Kidney capillary endothelial cell (primary cell): ENCODE measurements around the gene CDH2.

Source experiments
- DNase-seq: peaks from one replicate; pipeline ENCODE4 v3.0.0-alpha.2; 2018; ENCODE audit warnings: low spot score

Gene CDH2

DNA sequence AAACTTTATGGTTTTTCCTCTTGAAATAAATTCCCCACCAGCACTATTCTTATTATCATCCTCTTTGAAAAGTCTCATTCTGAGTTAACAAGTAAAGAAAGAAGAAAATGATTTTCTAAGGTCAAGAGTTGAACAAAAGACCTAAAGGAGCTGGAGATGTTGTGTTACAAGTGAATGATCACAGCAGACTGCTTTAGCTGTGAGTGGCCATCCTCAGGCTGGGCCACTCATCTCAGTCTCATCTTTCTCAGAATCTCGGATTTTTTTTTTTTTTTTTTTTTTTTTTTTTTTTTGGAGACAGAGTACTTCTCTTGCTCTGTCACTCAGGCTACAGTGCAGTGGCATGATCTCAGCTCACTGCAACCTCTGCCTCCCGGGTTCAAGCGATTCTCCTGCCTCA lies 133.3 kb downstream of the CDH2 start:
- no peak for DNase-seq

DNA sequence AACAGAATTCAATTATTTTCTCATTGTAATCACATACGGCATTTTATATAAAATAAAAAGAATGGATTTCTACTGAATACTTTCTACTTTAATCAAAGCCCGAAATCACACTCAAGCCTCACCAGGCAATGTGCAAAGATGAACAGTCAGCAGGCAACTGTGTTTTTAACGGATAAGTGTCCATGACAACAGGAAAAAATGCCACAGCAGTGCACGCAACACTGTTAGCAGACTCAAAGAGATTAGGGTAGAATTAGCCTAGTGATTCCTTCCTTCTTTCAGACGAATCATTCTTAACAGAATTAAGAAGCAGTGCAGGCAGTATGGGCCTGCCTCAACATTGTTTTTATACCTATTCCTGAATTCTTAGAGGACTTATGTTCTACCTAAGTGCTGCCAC lies 135.6 kb downstream of the CDH2 start:
- DNase-seq = no peak

DNA sequence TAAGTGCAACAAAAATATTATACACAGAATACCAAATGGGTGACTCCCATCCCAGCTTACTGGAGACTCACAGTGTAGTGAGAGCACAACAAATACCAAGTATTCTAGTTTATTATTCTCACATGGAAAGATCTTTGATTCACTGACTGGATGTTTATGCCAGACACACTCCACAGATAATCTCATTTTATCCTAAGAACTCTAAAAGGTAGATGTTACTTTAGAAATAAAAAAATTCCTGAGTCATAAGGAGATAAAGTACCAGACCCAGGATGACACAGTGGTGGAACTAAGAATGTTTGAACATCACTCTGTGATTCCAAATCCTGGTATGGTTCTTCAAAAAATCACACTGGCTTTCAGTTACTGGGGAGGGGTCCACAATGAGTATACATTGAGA lies 136.2 kb downstream of the CDH2 start:
- no peak for DNase-seq

DNA sequence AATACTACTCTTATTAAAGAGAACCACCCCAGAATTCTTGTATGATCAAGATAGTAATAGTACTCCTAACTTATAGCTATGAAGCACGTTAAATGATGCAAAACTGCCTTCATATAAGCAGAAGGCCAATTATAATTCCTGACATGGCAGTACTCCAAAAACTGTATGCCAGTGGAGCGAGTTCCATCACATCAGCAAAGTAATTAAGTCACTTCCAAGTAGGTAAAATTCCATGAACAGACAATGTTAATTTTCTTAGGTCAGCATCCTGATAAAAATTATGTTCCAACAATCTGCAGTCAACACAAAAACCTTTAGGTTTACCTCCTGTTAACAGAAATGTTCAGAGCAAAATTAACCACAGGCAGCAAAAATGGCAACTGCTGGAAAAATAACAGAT lies 136.7 kb downstream of the CDH2 start:
- DNase-seq = no peak

DNA sequence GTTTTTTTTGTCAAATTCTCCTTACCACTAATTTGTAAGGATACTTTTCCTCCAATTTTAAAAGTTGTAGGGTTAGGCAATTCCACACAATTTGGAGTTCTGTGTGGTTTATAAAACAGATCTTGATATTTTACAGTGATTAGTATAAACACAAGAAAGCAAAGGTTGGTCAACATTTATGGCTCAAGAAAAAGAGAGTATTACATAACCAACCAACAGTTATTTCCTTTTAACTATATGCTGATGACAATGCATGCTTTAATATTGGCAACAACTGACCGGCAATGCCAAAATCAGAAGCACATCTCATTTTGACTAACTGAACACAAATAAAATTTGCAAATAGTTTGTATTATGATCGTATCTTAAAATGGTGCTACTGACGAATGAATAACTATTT lies 137.2 kb downstream of the CDH2 start:
- no peak for DNase-seq

DNA sequence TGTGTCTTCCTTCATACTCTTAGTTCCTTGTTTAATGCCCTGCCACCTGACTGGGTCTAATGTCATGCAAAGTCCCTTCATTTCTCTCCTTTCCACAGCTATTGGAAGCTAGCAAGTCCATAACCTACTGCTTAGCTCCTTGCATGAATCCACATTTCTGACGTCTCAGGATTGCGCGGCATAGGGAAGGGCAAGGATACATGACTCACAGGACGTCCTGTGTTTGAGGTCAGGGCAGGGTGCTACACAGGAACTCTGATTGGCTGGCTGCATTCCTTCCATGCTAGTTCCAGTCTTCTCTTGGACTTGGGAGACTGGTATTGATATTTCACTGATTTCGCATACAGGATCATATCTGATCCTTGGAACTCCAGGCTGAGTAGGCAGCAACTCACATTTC lies 137.9 kb downstream of the CDH2 start:
- peak; percentile 18 for DNase-seq

DNA sequence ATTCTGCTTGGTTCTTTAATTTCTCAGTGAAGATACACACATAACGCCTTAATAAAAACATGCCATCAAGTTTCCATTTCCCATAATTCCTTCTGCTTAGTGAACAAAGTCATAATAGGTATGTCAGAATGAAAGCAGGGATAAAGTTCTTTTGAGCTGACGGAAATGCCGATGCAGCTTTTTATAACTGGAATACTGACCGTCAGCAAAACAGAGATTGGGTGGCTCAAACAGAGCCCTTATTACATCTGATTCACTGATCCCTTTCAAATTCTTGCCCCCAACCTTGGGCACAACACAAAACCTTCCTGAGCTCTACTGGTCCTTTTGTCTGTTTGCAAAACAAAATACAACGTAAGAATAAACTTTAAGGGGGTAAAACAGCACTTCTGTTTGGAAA lies 140.4 kb downstream of the CDH2 start:
- DNase-seq = no peak

DNA sequence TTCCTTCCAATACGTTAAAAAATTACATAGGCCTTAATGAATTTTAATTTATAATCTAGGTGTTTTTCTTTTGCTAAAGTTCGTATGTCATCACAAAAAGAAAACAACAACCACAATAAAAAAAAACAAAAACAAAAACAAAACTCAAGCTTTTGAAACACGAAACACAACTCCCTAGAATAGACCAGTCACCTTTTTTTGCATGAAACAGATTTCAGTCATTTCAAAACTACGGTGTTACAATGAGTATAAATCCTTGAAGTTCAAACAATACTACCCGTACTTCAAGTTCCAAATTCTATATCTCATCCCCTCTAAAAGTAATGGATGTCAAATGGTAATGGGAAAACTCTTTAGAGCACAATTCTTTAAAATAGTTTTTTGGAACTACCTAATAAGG lies 142.4 kb downstream of the CDH2 start:
- DNase-seq = no peak

DNA sequence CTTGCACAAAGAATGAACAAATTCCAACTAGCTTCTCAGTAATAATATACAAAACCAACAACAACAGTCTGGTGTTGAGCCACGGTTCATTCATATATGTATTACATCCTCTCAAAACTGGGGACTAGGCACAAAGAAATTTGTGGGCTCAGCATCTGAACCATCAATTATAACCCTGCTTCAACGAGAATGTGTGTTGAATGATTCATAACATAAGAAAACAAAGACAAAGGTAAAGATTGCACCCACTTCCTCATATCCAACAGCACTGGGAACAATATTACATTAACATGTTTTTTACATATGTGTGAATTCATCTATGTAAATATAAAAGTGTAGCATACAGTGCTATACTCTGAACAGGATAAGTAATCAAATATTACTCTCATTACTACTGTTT lies 144.8 kb downstream of the CDH2 start:
- no peak for DNase-seq

DNA sequence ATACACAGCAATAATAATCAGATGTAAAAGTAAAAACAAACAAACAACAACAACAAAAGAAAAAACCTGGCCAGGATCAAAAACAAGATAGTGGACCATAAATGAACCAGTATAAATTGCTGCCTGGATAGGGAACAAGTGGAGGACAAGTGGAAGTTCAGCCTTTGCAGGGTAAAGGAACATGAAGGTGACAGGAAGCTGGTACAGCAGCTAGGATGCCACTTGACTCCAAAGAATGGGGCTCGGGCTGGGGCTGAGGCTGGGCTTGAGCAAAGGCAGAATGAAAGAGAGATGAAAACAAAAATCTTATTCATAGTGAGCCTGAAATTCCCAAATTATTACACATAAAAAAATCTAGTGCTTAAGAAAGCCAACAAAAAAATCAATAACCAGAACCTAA lies 146.5 kb downstream of the CDH2 start:
- DNase-seq = no peak

DNA sequence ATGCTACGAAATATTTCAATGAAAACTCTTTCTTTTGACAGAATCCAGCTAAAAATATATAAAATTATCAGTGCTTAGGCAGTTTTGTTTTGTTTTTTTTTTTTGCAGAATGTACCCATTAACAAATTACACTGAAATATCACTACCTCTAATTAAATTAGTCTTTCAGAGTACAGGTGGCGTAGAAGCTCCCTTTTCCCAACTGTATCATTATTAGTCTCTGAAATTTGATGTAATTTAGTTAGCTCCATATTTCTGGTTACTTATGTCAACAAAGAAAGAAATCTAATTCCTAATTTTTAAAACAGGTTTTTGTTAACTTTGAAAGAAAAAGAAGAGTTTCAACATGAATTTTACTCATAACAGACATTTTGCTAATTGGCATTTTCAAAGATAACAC lies 149.2 kb downstream of the CDH2 start:
- DNase-seq = no peak

DNA sequence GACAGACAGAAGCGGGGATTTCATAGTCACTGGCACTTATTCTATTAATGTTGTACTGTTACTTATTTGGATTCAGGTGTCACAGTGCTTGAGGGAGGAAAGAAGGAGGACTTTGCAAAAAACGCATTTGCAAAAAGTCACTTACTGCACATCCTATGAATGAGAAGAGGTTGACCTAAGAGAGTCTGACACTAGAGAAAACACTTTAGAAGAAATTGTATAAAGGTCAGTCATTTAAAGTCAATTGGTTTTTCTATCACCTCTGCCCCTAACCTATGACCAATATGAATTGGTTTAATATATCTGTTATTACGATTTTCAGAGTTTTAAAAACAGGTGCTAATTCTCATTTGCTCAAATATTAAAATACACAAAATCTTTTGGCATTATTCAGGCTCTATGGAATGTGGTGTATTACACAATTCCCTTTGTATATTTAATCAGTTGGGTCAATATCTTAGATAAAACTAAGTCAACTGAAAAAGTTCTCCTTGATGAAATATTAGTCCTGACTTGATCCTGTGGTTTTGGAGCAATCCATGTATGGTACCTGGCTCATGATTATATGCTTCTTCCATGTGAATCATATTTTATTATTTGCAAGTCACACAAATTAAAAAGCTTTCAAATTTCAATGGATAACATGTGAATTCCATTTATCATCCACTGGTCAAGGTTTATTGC lies 157.4 kb downstream of the CDH2 start:
- DNase-seq = no peak

DNA sequence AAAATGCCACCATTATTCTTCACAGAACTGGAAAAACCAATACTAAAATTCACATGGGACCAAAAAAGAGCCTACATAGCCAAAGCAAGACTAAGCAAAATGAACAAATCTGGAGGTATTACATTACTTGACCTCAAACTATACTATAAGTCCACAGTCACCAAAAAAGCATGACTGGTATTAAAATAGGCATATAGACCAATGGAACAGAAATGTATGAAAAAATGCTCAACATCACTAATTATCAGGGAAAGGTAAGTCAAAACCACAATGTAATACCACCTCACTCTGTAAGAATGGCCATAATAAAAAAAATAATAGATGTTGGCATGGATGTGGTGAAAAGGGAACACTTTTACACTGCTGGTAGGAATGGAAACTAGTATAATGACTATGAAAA lies 158.6 kb downstream of the CDH2 start:
- DNase-seq = no peak

DNA sequence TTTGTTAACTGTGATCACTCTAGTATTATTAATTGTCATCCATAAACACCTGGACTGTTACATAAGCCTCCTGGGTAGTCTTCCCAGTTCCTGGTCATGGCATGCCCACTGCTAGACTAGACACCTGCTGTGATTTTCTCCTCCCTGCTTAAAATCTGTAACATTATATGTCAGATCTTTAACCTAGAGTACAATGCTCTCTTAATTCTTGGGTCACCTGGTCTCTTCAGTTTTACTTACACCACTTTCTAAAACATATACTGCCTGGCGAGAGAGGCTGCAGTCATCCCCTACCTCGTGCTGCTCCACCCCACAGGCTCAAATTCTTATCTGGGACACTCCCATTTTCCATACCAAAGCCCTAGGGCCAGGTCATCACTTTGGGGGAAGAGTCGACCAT lies 161.3 kb downstream of the CDH2 start:
- DNase-seq = no peak

DNA sequence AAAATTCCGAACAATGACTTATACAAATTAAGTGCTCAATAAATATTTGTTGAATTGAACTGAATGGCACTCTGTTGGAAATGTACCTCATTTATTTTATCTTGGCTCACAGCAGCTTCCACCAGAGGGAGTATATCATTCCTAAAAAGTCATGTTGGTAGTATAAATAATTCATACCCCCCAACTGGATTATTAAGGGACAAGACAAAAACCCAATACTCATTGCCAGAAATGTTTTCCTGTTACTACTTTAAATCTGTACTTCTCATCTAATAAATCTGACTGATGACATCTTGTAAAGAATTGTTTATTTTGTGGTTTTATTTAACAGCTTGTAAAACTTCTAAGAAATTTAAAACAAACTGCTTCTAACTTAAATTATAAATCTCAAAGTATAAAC lies 163.9 kb downstream of the CDH2 start:
- no peak for DNase-seq

DNA sequence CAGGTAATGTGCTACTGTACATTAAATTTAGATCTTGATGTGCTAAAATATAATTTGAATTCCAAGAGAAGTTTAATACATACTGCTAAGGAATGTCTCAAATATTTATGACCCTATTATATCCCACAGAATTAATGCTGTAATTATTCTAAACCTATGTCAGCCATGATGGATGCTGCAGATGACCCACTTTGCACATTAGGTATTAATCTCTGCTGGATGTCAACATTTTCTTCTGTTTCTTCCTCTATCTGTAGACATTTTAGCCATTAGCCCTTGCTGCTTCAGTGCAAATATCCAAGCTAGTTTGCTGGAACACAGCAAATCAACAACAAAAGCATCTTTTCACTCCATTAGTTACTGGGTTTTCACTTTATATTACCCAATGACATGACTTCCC lies 164.6 kb downstream of the CDH2 start:
- no peak for DNase-seq

DNA sequence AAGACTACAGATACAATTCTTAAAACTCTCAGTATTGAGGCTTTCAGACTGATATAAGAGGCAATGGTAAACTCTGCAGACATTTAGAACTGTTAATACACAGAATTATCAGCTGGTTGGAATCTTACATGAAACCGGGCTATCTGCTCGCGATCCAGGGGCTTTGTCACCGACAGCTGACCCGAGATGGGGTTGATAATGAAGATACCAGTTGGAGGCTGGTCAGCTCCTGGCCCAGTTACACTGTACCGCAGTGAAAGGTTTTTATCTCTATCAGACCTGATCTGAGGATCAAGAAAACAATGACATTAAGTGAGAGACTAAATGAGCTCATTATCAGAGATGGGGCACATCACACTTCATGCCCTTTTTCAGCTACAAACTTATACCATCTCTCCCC lies 167.3 kb downstream of the CDH2 start:
- no peak for DNase-seq

DNA sequence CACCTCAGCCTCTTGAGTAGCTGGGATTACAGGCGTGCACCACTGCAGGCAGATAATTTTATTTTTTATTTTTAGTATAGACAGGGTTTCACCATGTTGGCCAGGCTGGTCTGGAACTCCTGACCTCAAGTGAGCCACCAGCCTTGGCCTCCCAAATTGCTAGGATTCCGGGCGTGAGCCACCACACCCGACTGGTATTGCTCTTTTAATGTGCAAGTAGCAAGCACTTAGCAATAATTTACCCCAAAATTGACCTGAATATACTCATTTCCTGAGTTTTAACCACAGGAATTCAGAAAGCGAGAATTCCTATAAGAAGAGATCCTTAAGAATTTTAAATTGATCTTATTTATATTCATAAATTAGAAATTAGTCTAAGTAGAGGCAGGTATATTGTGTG lies 169.1 kb downstream of the CDH2 start:
- DNase-seq = no peak

DNA sequence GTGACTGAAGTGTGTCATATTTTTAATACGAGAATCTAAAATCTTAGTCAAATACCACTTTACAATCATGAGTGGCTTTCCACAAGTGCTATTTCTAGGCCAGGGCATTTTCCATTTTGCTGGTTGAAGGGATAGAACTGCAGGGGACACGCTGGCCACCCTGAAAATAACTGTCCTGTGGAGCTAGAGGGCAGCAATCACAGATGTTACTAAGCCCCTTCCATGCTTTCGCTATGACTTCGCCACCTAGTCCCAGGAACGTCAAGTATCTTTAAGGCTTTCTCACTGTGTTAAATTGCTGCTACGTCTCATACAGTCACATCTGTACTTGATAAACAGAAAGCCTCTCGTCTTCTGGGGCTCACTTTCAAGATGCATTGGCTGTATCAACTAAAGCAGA lies 171.8 kb downstream of the CDH2 start:
- DNase-seq = no peak

DNA sequence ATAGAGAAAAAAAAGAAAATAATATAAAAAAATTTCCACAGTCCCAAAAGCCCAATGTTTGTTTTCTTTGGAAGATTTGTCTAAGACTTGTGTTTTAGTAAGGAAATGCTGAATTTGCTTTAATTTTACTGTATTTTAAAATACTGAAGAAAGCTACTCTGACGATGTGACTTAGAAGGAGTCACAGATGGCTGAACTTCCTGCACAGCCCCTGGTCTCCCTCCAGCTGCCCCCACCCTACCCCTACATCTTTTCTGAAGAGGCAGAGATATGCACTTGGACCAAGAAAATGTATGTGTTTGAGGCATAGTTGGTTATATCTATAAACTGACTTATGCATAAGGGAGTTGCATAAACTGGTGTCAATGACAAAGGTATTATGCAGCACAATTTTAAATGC lies 172.3 kb downstream of the CDH2 start:
- no peak for DNase-seq

DNA sequence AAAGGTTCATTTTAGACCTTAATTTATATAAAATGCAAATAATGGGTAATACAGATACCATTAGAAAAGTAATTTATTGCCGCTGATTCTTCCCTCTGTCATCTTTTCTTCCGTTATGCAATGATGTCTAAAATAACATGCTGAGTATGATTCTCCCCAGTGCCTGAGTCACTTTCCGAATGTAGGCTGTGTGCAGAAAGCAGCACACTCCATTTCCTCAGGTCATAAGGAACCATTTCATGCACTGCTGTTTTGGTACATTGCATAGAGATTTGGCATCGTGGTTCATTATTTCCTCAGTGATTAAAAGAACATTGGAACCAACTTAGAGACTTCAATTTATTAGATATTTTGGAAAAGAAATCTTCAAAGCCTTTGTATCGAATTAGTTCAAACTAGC lies 173.5 kb downstream of the CDH2 start:
- no peak for DNase-seq

DNA sequence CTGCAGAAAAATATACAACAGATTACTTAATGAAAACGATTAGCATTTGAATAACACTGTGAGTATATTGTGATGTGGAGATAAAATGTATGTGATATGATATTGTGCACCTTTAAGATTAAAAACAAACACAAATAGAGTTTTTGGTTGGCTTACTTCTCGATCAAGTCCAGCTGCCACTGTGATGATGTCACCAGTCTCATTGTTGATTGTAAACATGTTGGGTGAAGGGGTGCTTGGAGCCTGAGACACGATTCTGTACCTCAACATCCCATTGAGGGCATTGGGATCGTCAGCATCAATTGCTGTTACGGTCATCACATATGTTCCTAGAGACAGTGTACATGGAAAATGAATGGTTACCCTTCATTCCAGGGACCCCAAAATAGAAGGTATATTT lies 174.1 kb downstream of the CDH2 start:
- no peak for DNase-seq

DNA sequence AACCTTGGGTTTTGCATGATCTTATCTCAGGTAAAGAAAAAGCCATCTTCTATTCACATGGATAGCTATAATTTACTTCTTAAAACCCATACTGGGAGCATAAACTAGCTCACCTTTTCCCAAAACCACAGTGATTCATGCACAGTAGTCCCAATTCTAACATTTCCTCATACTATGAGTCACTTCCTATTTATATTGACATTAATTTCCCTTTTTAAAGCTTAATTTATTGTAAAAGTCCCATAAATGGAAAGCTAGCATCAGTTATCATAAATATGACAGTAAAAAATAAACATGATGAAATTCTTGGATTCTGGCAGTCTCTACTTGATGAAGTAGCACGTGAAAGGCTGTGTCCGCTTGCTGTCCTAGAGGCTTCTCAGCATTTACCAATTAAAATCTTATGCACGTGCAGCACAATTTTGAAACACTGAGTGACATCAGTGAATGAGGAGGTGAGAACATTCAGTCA lies 180.1 kb downstream of the CDH2 start:
- no peak for DNase-seq

DNA sequence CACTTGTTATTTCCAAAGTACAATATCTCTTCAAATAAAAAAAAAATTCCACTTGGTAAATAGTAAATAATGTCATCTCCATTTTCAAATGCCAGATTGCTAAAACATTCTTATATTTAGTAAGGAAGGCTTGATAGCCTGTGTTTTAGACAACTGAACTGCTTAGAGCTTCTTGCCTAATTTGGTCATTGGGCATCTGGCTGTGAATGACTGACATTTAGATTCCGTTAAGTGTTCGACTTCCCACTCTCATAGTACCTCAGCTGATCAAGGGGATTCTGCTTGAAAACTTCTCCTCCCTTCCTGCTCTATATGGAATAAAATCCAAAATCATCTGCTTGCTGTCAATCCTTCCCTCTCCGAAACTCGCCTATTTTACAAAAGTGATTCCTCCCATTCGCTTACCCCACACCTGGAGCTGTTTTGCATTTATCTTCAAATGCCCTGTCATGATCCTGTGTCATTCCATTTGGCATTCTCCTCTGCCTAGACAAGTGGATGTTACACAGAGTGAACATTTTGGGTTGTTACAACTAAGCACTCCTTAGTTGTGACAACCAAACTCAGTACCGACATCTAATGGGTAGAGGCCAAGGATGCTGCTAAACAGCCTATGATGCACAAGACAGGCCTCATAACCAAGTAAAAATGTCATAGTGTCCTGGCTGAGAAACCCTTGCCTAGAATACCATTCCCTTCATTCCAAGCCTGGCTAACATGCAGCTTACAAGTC lies 181.0 kb downstream of the CDH2 start:
- no peak for DNase-seq
